ENCODE results near the gene PDHA1.

The PDHA1 gene

GRCh38 chrX:19347916-19348315 lies 4.2 kb downstream of the PDHA1 start:
- Histone ChIP-seq H3K36me3 (ENCODE audit: control insufficient read depth, insufficient read depth, low read length) (peaks cover 4% of the 10 kb centered on the region), H3K27me3 (replicated peaks; ENCODE audit: control insufficient read depth, insufficient read depth, low read length, poor library complexity, severe bottlenecking) (no peaks in the 10 kb centered on the region), H3K4me1 (ENCODE audit: control insufficient read depth, insufficient read depth, low read length, poor library complexity, severe bottlenecking) (peaks cover 8% of the 10 kb centered on the region), H3K9me3 (ENCODE audit: control insufficient read depth, low read length) (no peaks in the 10 kb centered on the region), H3K27ac (ENCODE audit: insufficient read depth, low read length, poor library complexity, severe bottlenecking) (no peak overlapping the region), H3K4me3 (ENCODE audit: insufficient read depth, low read depth, low read length, poor library complexity, severe bottlenecking) (no peak overlapping the region)
- DNase-seq, result no peak

GRCh38 chrX:19349264-19349663 lies 5.5 kb downstream of the PDHA1 start:
- Histone ChIP-seq H3K27me3 (replicated peaks; ENCODE audit: control insufficient read depth, insufficient read depth, low read length, poor library complexity, severe bottlenecking) (no peaks in the 10 kb centered on the region), H3K4me3 (ENCODE audit: insufficient read depth, low read depth, low read length, poor library complexity, severe bottlenecking) (no peak overlapping the region), H3K27ac (ENCODE audit: insufficient read depth, low read length, poor library complexity, severe bottlenecking) (no peak overlapping the region), H3K36me3 (ENCODE audit: control insufficient read depth, insufficient read depth, low read length) (peaks cover 13% of the 10 kb centered on the region), H3K4me1 (ENCODE audit: control insufficient read depth, insufficient read depth, low read length, poor library complexity, severe bottlenecking) (peaks cover 8% of the 10 kb centered on the region), H3K9me3 (ENCODE audit: control insufficient read depth, low read length) (no peaks in the 10 kb centered on the region)
- no peak for DNase-seq

- DNase-seq, result no peak
- Histone ChIP-seq H3K9me3 (ENCODE audit: control insufficient read depth, low read length) (no peaks in the 10 kb centered on the region), H3K27me3 (replicated peaks; ENCODE audit: control insufficient read depth, insufficient read depth, low read length, poor library complexity, severe bottlenecking) (no peaks in the 10 kb centered on the region), H3K4me3 (ENCODE audit: insufficient read depth, low read depth, low read length, poor library complexity, severe bottlenecking) (no peak overlapping the region), H3K36me3 (ENCODE audit: control insufficient read depth, insufficient read depth, low read length) (peaks cover 19% of the 10 kb centered on the region), H3K4me1 (ENCODE audit: control insufficient read depth, insufficient read depth, low read length, poor library complexity, severe bottlenecking) (peaks cover 3% of the 10 kb centered on the region), H3K27ac (ENCODE audit: insufficient read depth, low read length, poor library complexity, severe bottlenecking) (no peak overlapping the region)
Observed at GRCh38 chrX:19350941-19351384, 7.2 kb downstream of the PDHA1 start.

- Histone ChIP-seq H3K36me3 (ENCODE audit: control insufficient read depth, insufficient read depth, low read length) (peaks cover 40% of the 10 kb centered on the region), H3K27ac (ENCODE audit: insufficient read depth, low read length, poor library complexity, severe bottlenecking) (no peak overlapping the region)
- DNase-seq, result no peak
Observed at GRCh38 chrX:19354625-19355024, 10.9 kb downstream of the PDHA1 start.

GRCh38 chrX:19358521-19358920 lies 14.8 kb downstream of the PDHA1 start:
- no peaks in the 10 kb centered on the region for H3K9me3 ChIP-seq (ENCODE audit: control insufficient read depth, low read length)
- H3K4me1 ChIP-seq (ENCODE audit: control insufficient read depth, insufficient read depth, low read length, poor library complexity, severe bottlenecking), result no peaks in the 10 kb centered on the region
- no peak overlapping the region for H3K27ac ChIP-seq (ENCODE audit: insufficient read depth, low read length, poor library complexity, severe bottlenecking)
- no peaks in the 10 kb centered on the region for H3K27me3 ChIP-seq (replicated peaks; ENCODE audit: control insufficient read depth, insufficient read depth, low read length, poor library complexity, severe bottlenecking)
- no peak for DNase-seq
- peaks cover 37% of the 10 kb centered on the region for H3K36me3 ChIP-seq (ENCODE audit: control insufficient read depth, insufficient read depth, low read length)
- no peak overlapping the region for H3K4me3 ChIP-seq (ENCODE audit: insufficient read depth, low read depth, low read length, poor library complexity, severe bottlenecking)

More at GRCh38 chrX:19354625-19355024, 10.9 kb downstream of the PDHA1 start:
- Histone ChIP-seq H3K4me1 (ENCODE audit: control insufficient read depth, insufficient read depth, low read length, poor library complexity, severe bottlenecking) (peaks cover 3% of the 10 kb centered on the region), H3K4me3 (ENCODE audit: insufficient read depth, low read depth, low read length, poor library complexity, severe bottlenecking) (no peak overlapping the region), H3K9me3 (ENCODE audit: control insufficient read depth, low read length) (no peaks in the 10 kb centered on the region), H3K27me3 (replicated peaks; ENCODE audit: control insufficient read depth, insufficient read depth, low read length, poor library complexity, severe bottlenecking) (no peaks in the 10 kb centered on the region)

GRCh38 chrX:19360903-19361302 lies 17.2 kb downstream of the PDHA1 start:
- no peaks in the 10 kb centered on the region for H3K9me3 ChIP-seq (ENCODE audit: control insufficient read depth, low read length)
- H3K27ac ChIP-seq (ENCODE audit: insufficient read depth, low read length, poor library complexity, severe bottlenecking), result no peak overlapping the region
- no peak for DNase-seq
- H3K27me3 ChIP-seq (replicated peaks; ENCODE audit: control insufficient read depth, insufficient read depth, low read length, poor library complexity, severe bottlenecking), result no peaks in the 10 kb centered on the region
- no peaks in the 10 kb centered on the region for H3K4me1 ChIP-seq (ENCODE audit: control insufficient read depth, insufficient read depth, low read length, poor library complexity, severe bottlenecking)
- H3K4me3 ChIP-seq (ENCODE audit: insufficient read depth, low read depth, low read length, poor library complexity, severe bottlenecking), result no peak overlapping the region
- peaks cover 28% of the 10 kb centered on the region for H3K36me3 ChIP-seq (ENCODE audit: control insufficient read depth, insufficient read depth, low read length)

- Histone ChIP-seq H3K27me3 (replicated peaks; ENCODE audit: control insufficient read depth, insufficient read depth, low read length, poor library complexity, severe bottlenecking) (no peaks in the 10 kb centered on the region), H3K4me1 (ENCODE audit: control insufficient read depth, insufficient read depth, low read length, poor library complexity, severe bottlenecking) (no peaks in the 10 kb centered on the region), H3K36me3 (ENCODE audit: control insufficient read depth, insufficient read depth, low read length) (peaks cover 28% of the 10 kb centered on the region), H3K9me3 (ENCODE audit: control insufficient read depth, low read length) (no peaks in the 10 kb centered on the region), H3K4me3 (ENCODE audit: insufficient read depth, low read depth, low read length, poor library complexity, severe bottlenecking) (no peak overlapping the region), H3K27ac (ENCODE audit: insufficient read depth, low read length, poor library complexity, severe bottlenecking) (no peak overlapping the region)
- no peak for DNase-seq
Observed at GRCh38 chrX:19361701-19362100, 18.0 kb downstream of the PDHA1 start.

- Histone ChIP-seq H3K4me3 (ENCODE audit: insufficient read depth, low read depth, low read length, poor library complexity, severe bottlenecking) (no peak overlapping the region), H3K36me3 (ENCODE audit: control insufficient read depth, insufficient read depth, low read length) (no peaks in the 10 kb centered on the region), H3K4me1 (ENCODE audit: control insufficient read depth, insufficient read depth, low read length, poor library complexity, severe bottlenecking) (no peaks in the 10 kb centered on the region), H3K9me3 (ENCODE audit: control insufficient read depth, low read length) (no peaks in the 10 kb centered on the region), H3K27me3 (replicated peaks; ENCODE audit: control insufficient read depth, insufficient read depth, low read length, poor library complexity, severe bottlenecking) (no peaks in the 10 kb centered on the region), H3K27ac (ENCODE audit: insufficient read depth, low read length, poor library complexity, severe bottlenecking) (no peak overlapping the region)
- DNase-seq, result no peak
Observed at GRCh38 chrX:19368576-19368975, 24.8 kb downstream of the PDHA1 start.

GRCh38 chrX:19370061-19370460 lies 26.3 kb downstream of the PDHA1 start:
- no peaks in the 10 kb centered on the region for H3K36me3 ChIP-seq (ENCODE audit: control insufficient read depth, insufficient read depth, low read length)
- no peak overlapping the region for H3K4me3 ChIP-seq (ENCODE audit: insufficient read depth, low read depth, low read length, poor library complexity, severe bottlenecking)
- DNase-seq, result no peak
- no peaks in the 10 kb centered on the region for H3K9me3 ChIP-seq (ENCODE audit: control insufficient read depth, low read length)
- H3K27me3 ChIP-seq (replicated peaks; ENCODE audit: control insufficient read depth, insufficient read depth, low read length, poor library complexity, severe bottlenecking), result no peaks in the 10 kb centered on the region
- no peak overlapping the region for H3K27ac ChIP-seq (ENCODE audit: insufficient read depth, low read length, poor library complexity, severe bottlenecking)
- H3K4me1 ChIP-seq (ENCODE audit: control insufficient read depth, insufficient read depth, low read length, poor library complexity, severe bottlenecking), result no peaks in the 10 kb centered on the region

GRCh38 chrX:19372170-19372546 lies 28.4 kb downstream of the PDHA1 start:
- H3K27me3 ChIP-seq (replicated peaks; ENCODE audit: control insufficient read depth, insufficient read depth, low read length, poor library complexity, severe bottlenecking), result no peaks in the 10 kb centered on the region
- peak; percentile 8 to 42 (median 27) for DNase-seq
- peak overlapping the region; percentile 46 for H3K4me3 ChIP-seq (ENCODE audit: insufficient read depth, low read depth, low read length, poor library complexity, severe bottlenecking)
- H3K9me3 ChIP-seq (ENCODE audit: control insufficient read depth, low read length), result no peaks in the 10 kb centered on the region
- no peaks in the 10 kb centered on the region for H3K36me3 ChIP-seq (ENCODE audit: control insufficient read depth, insufficient read depth, low read length)
- no peaks in the 10 kb centered on the region for H3K4me1 ChIP-seq (ENCODE audit: control insufficient read depth, insufficient read depth, low read length, poor library complexity, severe bottlenecking)
- H3K27ac ChIP-seq (ENCODE audit: insufficient read depth, low read length, poor library complexity, severe bottlenecking), result no peak overlapping the region

Measured in effector memory CD4-positive, alpha-beta T cell (primary cell).